GM23338 (cell line): ENCODE results near the gene CHN2. TPM values are rescaled to one million over a fixed set of nuclear protein-coding genes. Genes with fewer than 3 reads are reported as not detected.

Experiments
- ATAC-seq: fragments of 200-7000 bp; cut with Tn5 transposase; 3 replicates; pipeline ENCODE4 v1.9.1; 2020
- DNase-seq: peaks from one replicate; pipeline ENCODE4 v3.0.0-alpha.2; 2015; ENCODE audit warnings: low spot score
- H2AFZ ChIP-seq: fragments of 200-600 bp; sonication (generic); 2 replicates; pipeline ENCODE4 v1.8.0; 2016; ENCODE audit warnings: antibody characterized with exemption, mild to moderate bottlenecking, moderate library complexity
- H3F3A ChIP-seq: fragments of 200-600 bp; sonication (generic); replicated peaks from 2 replicates; pipeline ENCODE4 v1.8.0; 2017; ENCODE audit warnings: antibody characterized with exemption, mixed run types, low read depth
- H3K27ac ChIP-seq: fragments of 200-600 bp; sonication (generic); 2 replicates; pipeline ENCODE4 v1.6.1; 2016; ENCODE audit warnings: low read depth
- H3K27me3 ChIP-seq: fragments of 200-600 bp; sonication (generic); 2 replicates; pipeline ENCODE4 v1.8.0; 2016; ENCODE audit warnings: mild to moderate bottlenecking, mixed run types, moderate library complexity; ENCODE audit not compliant: insufficient read depth
- H3K36me3 ChIP-seq: fragments of 200-600 bp; sonication (generic); 2 replicates; pipeline ENCODE4 v1.8.0; 2016; ENCODE audit warnings: mild to moderate bottlenecking; ENCODE audit not compliant: insufficient read depth
- H3K4me1 ChIP-seq: fragments of 200-600 bp; sonication (generic); 2 replicates; pipeline ENCODE4 v1.8.0; 2016; ENCODE audit warnings: mild to moderate bottlenecking, moderate library complexity; ENCODE audit not compliant: insufficient read depth
- H3K4me2 ChIP-seq: fragments of 200-600 bp; sonication (generic); 2 replicates; pipeline ENCODE4 v1.7.1; 2017; ENCODE audit warnings: mixed run types
- H3K4me3 ChIP-seq: fragments of 200-600 bp; sonication (generic); 2 replicates; pipeline ENCODE4 v1.6.1; 2016; ENCODE audit warnings: mixed run types
- H3K79me2 ChIP-seq: fragments of 200-600 bp; sonication (generic); replicated peaks from 2 replicates; pipeline ENCODE4 v1.8.0; 2017; ENCODE audit warnings: mild to moderate bottlenecking; ENCODE audit not compliant: insufficient read depth
- H3K9me2 ChIP-seq: fragments of 200-600 bp; sonication (generic); 2 replicates; pipeline ENCODE4 v1.8.0; 2017; ENCODE audit not compliant: insufficient read depth
- H4K20me1 ChIP-seq: fragments of 200-600 bp; sonication (generic); replicated peaks from 2 replicates; pipeline ENCODE4 v1.8.0; 2017; ENCODE audit warnings: mild to moderate bottlenecking; ENCODE audit not compliant: insufficient read depth
- H3K27ac Mint-ChIP-seq: 2 replicates; pipeline ENCODE4 v1.8.0; 2020; ENCODE audit warnings: inconsistent platforms, mild to moderate bottlenecking, moderate library complexity, mixed read lengths
- H3K27me3 Mint-ChIP-seq: 3 replicates; pipeline ENCODE4 v1.8.0; 2022; ENCODE audit warnings: low read depth, mild to moderate bottlenecking, moderate library complexity, mixed read lengths, inconsistent platforms; ENCODE audit not compliant: insufficient read depth, poor library complexity
- H3K36me3 Mint-ChIP-seq: 3 replicates; pipeline ENCODE4 v1.8.0; 2021; ENCODE audit warnings: low read depth, mild to moderate bottlenecking, inconsistent platforms, moderate library complexity, mixed read lengths
- H3K4me1 Mint-ChIP-seq: 3 replicates; pipeline ENCODE4 v1.8.0; 2020; ENCODE audit warnings: mild to moderate bottlenecking, inconsistent platforms, mixed read lengths
- H3K4me3 Mint-ChIP-seq: 3 replicates; pipeline ENCODE4 v1.8.0; 2021; ENCODE audit warnings: moderate library complexity, mild to moderate bottlenecking, inconsistent platforms, mixed read lengths
- H3K9me3 Mint-ChIP-seq: 3 replicates; pipeline ENCODE4 v1.8.0; 2020; ENCODE audit warnings: moderate library complexity, mild to moderate bottlenecking, inconsistent platforms, mixed read lengths
- CREB1 ChIP-seq: fragments of 250-450 bp; sonication (Bioruptor Pico); IDR thresholded peaks from 2 replicates; pipeline ENCODE4 v1.5.0; 2020; ENCODE audit warnings: low read depth, mild to moderate bottlenecking, moderate library complexity
- EZH2 ChIP-seq: fragments of 200-600 bp; sonication (generic); IDR thresholded peaks from one replicate; pipeline ENCODE4 v1.8.0; 2017; ENCODE audit warnings: antibody characterized with exemption, mild to moderate bottlenecking, low read depth; ENCODE audit not compliant: unreplicated experiment
- EZH2phosphoT487 ChIP-seq: fragments of 200-600 bp; sonication (generic); IDR thresholded peaks from one replicate; pipeline ENCODE4 v1.8.1; 2018; ENCODE audit warnings: antibody characterized with exemption; ENCODE audit not compliant: unreplicated experiment
- JUNB ChIP-seq: IDR thresholded peaks from one replicate; pipeline ENCODE4 v1.6.1; 2016; ENCODE audit warnings: antibody characterized with exemption; ENCODE audit not compliant: unreplicated experiment
- NANOG ChIP-seq: IDR thresholded peaks from 2 replicates; pipeline ENCODE4 v1.6.1; 2016; ENCODE audit warnings: antibody characterized with exemption, borderline replicate concordance
- POLR2AphosphoS5 ChIP-seq: IDR thresholded peaks from 2 replicates; pipeline ENCODE4 v1.6.1; 2016; ENCODE audit warnings: antibody characterized with exemption, low read depth
- STAT1 ChIP-seq: IDR thresholded peaks from one replicate; pipeline ENCODE4 v1.6.1; 2016; ENCODE audit warnings: antibody characterized with exemption; ENCODE audit not compliant: unreplicated experiment
- ZNF114 ChIP-seq: fragments of 250-450 bp; sonication (Bioruptor Pico); IDR thresholded peaks from 2 replicates; pipeline ENCODE4 v1.5.0; 2020; ENCODE audit warnings: mild to moderate bottlenecking, moderate library complexity
- ZNF331 ChIP-seq: fragments of 250-450 bp; sonication (Bioruptor Pico); IDR thresholded peaks from 2 replicates; pipeline ENCODE4 v1.5.0; 2020; ENCODE audit warnings: low read depth, mild to moderate bottlenecking, moderate library complexity
- polyA plus RNA-seq: library from polyadenylated mRNA; unstranded; fragments of >200 nt; fragmentation: Nextera tagmentation; extraction: Ambion mirVana; gene quantifications from 2 replicates; pipeline ENCODE4 v1.2.1, GENCODE V29; 2016
- total RNA-seq: library from RNA; depleted of rRNA; stranded (reverse); fragments of >200 nt; shearing (Covaris generic); gene quantifications from 2 replicates; pipeline ENCODE4 v1.2.3, GENCODE V29; 2014
- TF ChIP-seq, protein P1 (sequence below), 2 experiments: fragments of 200-600 bp in 1 of 2; sonication (generic) in 1 of 2; conservative IDR thresholded peaks; 2 replicates each; pipeline versions ENCODE4 v1.5.1 to v1.6.1; 2016 to 2017; ENCODE audit warnings: antibody characterized with exemption in 2 of 2, low read depth in 2 of 2, mild to moderate bottlenecking in 2 of 2, moderate library complexity in 1 of 2
- TF ChIP-seq, protein P2 (sequence below): IDR thresholded peaks from one replicate; pipeline ENCODE4 v1.6.1; 2018; ENCODE audit warnings: antibody characterized with exemption; ENCODE audit not compliant: unreplicated experiment
- TF ChIP-seq, protein P3 (sequence below): fragments of 250-450 bp; sonication (Bioruptor Pico); IDR thresholded peaks from 2 replicates; pipeline ENCODE4 v1.5.0; 2020; ENCODE audit warnings: mild to moderate bottlenecking, moderate library complexity
- TF ChIP-seq, protein P4 (sequence below): IDR thresholded peaks from 2 replicates; pipeline ENCODE4 v1.6.1; 2016; ENCODE audit warnings: antibody characterized with exemption

CHN2 gene
- total and polyA plus RNA-seq, 2 experiments from 2014 or later: 6.1 to 7.5 TPM

DNA sequence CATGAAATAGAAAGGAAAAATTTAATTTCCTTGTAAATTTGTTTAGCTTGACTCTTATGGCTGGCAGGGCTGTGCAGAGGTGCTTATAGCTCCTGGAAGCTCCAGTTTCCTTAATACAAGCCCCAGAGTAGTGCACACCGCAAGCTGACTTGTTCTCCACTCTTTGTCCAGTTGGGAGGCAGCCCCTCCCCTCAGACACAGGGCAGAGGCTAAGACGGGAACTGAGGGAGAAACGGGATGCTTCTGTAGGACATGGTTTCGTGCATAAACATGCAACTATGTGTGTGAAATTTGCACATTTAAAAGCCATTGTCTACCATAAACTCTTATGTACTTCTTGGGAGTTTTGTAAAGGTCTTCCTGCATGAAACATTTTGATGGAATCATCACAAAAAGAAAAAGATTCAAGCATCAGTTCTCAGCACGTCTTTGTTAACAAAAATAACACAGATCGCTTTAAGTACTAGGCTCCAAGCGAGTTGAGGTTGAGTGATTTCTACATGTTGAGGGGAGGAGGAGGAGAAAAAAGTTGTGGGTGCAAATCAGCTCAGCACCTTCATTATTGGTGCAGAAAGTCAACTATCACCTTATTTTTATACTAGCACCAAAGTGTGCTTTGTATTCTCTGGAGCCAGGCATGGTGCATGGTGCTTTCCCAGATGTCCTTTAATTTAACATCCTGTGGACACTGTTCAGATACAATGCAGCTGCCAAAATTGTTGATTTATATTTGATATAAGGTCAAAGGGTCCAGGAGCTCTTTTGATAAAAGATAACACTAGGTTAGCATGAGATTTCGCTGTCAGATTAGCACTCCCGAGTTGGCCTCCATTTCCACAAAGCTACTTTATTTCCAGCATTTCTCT, 124.5 kb downstream of the CHN2 start:
- Histone ChIP-seq H3F3A (no peaks in the 10 kb centered on the region), H3K9me2 (no peaks in the 10 kb centered on the region), H3K79me2 (no peaks in the 10 kb centered on the region), H3K4me1 (peaks cover 28% of the 10 kb centered on the region), H3K36me3 (no peaks in the 10 kb centered on the region), H3K4me3 (no peak overlapping the region), H3K27me3 (no peaks in the 10 kb centered on the region), H4K20me1 (no peaks in the 10 kb centered on the region), H2AFZ (no peak overlapping the region; the same call in 1 of the 2 replicates), H3K27ac (no peak overlapping the region), H3K4me2 (peak overlapping the region; percentile 48; the same call in 1 of the 2 replicates)
- Mint-ChIP-seq H3K27ac (no peak overlapping the region), H3K4me1 (peaks cover 22% of the 10 kb centered on the region), H3K27me3 (peaks cover 1% of the 10 kb centered on the region), H3K9me3 (no peaks in the 10 kb centered on the region), H3K36me3 (no peaks in the 10 kb centered on the region), H3K4me3 (no peak overlapping the region)
- ATAC-seq (peak; percentile 63), DNase-seq (no peak)
- TF ChIP-seq, protein P1, sequence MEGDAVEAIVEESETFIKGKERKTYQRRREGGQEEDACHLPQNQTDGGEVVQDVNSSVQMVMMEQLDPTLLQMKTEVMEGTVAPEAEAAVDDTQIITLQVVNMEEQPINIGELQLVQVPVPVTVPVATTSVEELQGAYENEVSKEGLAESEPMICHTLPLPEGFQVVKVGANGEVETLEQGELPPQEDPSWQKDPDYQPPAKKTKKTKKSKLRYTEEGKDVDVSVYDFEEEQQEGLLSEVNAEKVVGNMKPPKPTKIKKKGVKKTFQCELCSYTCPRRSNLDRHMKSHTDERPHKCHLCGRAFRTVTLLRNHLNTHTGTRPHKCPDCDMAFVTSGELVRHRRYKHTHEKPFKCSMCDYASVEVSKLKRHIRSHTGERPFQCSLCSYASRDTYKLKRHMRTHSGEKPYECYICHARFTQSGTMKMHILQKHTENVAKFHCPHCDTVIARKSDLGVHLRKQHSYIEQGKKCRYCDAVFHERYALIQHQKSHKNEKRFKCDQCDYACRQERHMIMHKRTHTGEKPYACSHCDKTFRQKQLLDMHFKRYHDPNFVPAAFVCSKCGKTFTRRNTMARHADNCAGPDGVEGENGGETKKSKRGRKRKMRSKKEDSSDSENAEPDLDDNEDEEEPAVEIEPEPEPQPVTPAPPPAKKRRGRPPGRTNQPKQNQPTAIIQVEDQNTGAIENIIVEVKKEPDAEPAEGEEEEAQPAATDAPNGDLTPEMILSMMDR (conservative IDR thresholded peaks at IDR 0.05; ENCODE audit: low read depth in 2 of 2): no peak
- TF ChIP-seq, protein P2, sequence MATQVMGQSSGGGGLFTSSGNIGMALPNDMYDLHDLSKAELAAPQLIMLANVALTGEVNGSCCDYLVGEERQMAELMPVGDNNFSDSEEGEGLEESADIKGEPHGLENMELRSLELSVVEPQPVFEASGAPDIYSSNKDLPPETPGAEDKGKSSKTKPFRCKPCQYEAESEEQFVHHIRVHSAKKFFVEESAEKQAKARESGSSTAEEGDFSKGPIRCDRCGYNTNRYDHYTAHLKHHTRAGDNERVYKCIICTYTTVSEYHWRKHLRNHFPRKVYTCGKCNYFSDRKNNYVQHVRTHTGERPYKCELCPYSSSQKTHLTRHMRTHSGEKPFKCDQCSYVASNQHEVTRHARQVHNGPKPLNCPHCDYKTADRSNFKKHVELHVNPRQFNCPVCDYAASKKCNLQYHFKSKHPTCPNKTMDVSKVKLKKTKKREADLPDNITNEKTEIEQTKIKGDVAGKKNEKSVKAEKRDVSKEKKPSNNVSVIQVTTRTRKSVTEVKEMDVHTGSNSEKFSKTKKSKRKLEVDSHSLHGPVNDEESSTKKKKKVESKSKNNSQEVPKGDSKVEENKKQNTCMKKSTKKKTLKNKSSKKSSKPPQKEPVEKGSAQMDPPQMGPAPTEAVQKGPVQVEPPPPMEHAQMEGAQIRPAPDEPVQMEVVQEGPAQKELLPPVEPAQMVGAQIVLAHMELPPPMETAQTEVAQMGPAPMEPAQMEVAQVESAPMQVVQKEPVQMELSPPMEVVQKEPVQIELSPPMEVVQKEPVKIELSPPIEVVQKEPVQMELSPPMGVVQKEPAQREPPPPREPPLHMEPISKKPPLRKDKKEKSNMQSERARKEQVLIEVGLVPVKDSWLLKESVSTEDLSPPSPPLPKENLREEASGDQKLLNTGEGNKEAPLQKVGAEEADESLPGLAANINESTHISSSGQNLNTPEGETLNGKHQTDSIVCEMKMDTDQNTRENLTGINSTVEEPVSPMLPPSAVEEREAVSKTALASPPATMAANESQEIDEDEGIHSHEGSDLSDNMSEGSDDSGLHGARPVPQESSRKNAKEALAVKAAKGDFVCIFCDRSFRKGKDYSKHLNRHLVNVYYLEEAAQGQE: no peak
- TF ChIP-seq CREB1: no peak
- TF ChIP-seq, protein P3, sequence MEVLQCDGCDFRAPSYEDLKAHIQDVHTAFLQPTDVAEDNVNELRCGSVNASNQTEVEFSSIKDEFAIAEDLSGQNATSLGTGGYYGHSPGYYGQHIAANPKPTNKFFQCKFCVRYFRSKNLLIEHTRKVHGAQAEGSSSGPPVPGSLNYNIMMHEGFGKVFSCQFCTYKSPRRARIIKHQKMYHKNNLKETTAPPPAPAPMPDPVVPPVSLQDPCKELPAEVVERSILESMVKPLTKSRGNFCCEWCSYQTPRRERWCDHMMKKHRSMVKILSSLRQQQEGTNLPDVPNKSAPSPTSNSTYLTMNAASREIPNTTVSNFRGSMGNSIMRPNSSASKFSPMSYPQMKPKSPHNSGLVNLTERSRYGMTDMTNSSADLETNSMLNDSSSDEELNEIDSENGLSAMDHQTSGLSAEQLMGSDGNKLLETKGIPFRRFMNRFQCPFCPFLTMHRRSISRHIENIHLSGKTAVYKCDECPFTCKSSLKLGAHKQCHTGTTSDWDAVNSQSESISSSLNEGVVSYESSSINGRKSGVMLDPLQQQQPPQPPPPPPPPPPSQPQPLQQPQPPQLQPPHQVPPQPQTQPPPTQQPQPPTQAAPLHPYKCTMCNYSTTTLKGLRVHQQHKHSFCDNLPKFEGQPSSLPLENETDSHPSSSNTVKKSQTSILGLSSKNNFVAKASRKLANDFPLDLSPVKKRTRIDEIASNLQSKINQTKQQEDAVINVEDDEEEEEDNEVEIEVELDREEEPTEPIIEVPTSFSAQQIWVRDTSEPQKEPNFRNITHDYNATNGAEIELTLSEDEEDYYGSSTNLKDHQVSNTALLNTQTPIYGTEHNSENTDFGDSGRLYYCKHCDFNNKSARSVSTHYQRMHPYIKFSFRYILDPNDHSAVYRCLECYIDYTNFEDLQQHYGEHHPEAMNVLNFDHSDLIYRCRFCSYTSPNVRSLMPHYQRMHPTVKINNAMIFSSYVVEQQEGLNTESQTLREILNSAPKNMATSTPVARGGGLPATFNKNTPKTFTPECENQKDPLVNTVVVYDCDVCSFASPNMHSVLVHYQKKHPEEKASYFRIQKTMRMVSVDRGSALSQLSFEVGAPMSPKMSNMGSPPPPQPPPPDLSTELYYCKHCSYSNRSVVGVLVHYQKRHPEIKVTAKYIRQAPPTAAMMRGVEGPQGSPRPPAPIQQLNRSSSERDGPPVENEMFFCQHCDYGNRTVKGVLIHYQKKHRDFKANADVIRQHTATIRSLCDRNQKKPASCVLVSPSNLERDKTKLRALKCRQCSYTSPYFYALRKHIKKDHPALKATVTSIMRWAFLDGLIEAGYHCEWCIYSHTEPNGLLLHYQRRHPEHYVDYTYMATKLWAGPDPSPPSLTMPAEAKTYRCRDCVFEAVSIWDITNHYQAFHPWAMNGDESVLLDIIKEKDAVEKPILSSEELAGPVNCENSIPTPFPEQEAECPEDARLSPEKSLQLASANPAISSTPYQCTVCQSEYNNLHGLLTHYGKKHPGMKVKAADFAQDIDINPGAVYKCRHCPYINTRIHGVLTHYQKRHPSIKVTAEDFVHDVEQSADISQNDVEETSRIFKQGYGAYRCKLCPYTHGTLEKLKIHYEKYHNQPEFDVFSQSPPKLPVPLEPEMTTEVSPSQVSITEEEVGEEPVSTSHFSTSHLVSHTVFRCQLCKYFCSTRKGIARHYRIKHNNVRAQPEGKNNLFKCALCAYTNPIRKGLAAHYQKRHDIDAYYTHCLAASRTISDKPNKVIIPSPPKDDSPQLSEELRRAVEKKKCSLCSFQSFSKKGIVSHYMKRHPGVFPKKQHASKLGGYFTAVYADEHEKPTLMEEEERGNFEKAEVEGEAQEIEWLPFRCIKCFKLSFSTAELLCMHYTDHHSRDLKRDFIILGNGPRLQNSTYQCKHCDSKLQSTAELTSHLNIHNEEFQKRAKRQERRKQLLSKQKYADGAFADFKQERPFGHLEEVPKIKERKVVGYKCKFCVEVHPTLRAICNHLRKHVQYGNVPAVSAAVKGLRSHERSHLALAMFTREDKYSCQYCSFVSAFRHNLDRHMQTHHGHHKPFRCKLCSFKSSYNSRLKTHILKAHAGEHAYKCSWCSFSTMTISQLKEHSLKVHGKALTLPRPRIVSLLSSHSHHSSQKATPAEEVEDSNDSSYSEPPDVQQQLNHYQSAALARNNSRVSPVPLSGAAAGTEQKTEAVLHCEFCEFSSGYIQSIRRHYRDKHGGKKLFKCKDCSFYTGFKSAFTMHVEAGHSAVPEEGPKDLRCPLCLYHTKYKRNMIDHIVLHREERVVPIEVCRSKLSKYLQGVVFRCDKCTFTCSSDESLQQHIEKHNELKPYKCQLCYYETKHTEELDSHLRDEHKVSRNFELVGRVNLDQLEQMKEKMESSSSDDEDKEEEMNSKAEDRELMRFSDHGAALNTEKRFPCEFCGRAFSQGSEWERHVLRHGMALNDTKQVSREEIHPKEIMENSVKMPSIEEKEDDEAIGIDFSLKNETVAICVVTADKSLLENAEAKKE (CRISPR knock-in tag): no peak
- TF ChIP-seq, protein P4, sequence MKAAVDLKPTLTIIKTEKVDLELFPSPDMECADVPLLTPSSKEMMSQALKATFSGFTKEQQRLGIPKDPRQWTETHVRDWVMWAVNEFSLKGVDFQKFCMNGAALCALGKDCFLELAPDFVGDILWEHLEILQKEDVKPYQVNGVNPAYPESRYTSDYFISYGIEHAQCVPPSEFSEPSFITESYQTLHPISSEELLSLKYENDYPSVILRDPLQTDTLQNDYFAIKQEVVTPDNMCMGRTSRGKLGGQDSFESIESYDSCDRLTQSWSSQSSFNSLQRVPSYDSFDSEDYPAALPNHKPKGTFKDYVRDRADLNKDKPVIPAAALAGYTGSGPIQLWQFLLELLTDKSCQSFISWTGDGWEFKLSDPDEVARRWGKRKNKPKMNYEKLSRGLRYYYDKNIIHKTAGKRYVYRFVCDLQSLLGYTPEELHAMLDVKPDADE: no peak
- TF ChIP-seq ZNF331 (CRISPR knock-in tag): no peak
- no peak for TF ChIP-seq ZNF114
- TF ChIP-seq JUNB: no peak
- TF ChIP-seq POLR2AphosphoS5: no peak
- TF ChIP-seq STAT1: no peak
- TF ChIP-seq NANOG: no peak
- TF ChIP-seq EZH2: no peak
- no peak for TF ChIP-seq EZH2phosphoT487
